Embryonic facial prominence (tissue), 1 donor: ENCODE data around the gene GPR17.

Experiments
- DNase-seq: peaks from one replicate; pipeline ENCODE4 v3.0.0-alpha.2; 2016; ENCODE audit errors: extremely low spot score

GPR17 gene

DNA sequence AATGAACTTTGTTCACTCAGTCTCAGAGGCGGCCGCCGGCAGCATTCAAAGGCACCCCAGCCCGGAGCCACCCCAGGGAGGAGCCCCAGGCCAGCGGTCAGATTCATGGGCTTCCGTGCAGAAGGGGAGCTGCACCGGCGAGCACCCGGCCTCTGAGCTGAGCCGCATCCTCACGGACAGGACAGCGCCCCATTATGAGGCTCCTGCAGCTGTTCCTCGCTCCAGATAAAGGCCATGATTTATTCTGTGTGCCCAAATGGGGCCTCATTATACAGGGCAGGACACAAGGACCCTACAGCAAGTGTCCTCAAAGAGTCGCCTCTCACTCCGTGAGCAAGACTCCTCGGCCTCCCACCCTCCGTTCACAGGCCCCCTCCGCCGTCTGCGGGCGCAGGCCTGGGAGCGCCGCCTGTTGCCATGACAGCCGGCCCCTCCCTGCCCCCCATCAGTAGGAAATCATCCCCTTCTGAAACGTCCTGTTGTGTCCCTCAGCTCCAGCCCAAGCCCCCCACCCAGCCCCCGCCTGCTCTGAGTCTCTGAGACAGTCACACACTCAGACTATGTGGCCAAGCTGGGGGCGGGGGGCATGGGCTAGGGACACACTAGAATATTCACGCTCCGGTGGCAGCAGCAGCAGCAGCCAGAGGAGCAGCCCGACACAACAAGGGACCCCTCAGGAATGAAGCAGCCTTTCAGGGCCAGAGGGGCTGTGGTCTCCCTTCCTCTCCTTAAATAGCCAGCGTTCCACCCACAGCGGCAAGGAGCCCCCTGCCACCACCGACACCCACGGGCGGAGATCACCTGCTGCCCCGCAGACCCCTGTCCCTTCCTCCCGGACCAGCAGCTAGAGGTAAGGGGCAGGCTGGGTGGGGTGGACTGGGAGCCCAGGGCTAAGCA, at the start of gene GPR17:
TSS of gene GPR17 (plus strand) at position 759 of the 897 bp plus-strand sequence. CDS start 4,583 bp downstream, outside the sequence.
- no peak for DNase-seq

- no peak for DNase-seq
Measured at GRCh38 chr2:127596311-127597045, 49.5 kb upstream of the GPR17 start.

- no peak for DNase-seq
Measured at GRCh38 chr2:127597046-127597983, 48.6 kb upstream of the GPR17 start.

DNA sequence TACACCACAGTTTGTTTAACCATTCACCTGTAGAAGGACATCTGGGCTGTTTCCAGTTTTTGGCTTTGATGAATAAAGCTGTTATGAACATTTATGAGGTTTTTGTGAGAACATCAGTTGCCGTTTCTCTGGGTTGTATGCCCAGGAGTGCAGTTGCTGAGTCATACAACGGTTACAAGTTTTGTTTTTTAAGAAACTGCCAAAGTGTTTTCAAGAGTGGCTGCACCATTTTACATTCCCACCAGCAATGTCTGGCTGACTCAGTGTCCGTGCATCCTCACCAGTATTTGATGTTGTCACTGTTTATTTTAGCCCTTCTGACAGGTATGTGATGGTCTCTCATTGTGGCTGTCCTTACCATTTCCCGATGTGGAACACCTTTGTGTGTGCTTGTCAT, 48.0 kb upstream of the GPR17 start:
- DNase-seq: no peak

DNA sequence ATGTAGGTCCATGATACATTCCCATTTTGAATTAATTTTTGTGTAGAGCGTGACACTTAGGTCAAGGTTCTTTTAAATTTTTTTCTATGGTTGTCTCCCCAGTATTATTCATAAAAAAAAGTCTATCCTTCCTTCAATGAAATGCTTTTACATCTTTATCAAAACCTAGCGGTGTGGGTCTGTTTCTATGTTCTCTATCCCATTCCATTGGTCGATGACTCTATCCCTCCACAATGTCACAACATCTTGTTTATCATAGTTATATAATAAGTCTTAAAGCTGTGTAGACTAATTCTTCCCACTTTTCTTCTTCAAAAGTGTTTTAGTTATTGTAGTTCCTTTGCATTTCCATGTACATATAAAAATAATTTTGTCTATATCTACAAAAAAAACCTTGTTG, 47.2 kb upstream of the GPR17 start:
- DNase-seq: no peak

DNA sequence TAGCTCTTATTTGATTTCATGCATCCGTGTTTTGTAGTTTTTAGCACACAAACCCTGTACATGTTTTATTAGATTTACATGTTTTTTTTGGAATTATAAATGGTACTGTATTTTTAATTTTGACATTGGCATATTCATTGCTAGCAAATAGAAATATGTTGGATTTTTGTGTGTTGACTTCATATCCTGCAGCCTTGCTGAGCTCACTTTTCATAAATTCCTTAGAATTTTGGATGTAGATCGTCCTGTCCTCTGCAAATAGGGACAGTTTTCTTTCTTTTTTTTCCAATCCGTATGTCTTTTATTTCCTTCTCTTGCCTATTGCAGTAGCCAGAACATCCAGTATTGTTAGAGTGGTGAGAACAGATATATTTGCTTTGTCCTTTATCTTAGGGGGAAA, 46.7 kb upstream of the GPR17 start:
- DNase-seq: no peak

DNA sequence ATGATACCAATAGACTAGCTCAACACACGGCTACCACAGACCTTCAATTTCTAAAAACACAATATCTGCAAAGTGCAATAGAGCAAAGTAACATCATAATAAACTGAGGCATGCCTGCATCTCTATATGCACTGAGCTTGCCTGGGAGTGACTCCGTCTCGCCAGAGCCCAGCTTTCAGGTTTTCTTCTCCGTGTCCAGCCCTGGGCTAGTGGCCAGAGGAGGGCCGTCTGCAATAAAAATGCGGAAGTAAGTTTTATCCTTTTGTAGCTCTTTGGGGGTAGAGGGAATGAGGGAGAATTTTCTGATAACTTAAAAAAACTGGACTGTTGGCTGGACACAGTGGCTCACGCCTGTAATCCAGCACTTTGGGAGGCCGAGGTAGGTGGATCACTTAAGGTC, 41.0 kb upstream of the GPR17 start:
- DNase-seq: no peak

- DNase-seq: no peak
Measured at GRCh38 chr2:127605691-127606263, 40.2 kb upstream of the GPR17 start.

DNA sequence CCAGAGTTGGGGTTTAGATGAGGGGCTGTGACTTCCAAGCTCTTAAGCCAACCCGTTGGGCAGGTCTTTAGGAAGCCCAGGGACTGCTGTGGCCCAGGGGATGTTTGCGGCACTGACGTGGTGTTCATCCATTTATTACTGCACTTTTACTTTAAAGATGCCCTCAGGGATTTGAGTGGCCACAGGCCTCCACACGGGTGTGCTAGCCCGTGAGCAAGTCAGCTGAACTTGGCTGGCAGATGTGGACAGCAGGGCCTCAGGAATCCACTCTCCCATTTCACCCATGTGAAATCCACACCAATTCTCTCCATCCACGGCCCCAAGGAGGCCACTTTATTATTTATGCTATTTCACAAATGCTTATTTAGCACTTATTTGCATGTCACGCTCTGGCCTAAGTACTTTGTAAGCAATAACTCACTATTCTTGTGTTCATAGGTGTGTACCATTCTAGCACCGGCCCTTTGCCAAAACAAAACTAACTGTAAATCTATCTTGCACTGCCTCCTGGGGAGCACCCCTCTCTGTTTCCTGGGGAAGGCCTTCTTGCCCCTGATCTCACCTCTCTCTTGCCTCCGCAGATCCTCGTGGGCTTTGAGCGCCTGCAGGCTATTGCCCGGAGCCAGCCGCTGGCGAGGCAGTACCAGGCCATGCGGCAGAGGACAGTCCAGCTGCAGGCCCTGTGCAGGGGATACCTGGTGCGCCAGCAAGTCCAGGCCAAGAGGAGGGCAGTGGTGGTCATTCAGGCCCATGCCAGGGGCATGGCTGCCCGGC, 39.1 kb upstream of the GPR17 start:
- no peak for DNase-seq

GRCh38 chr2:127607399-127607908, 38.5 kb upstream of the GPR17 start:
- DNase-seq: no peak

- DNase-seq: no peak
Measured at GRCh38 chr2:127608061-127609030, 37.6 kb upstream of the GPR17 start.

- DNase-seq: no peak
Measured at GRCh38 chr2:127609031-127609751, 36.8 kb upstream of the GPR17 start.

DNA sequence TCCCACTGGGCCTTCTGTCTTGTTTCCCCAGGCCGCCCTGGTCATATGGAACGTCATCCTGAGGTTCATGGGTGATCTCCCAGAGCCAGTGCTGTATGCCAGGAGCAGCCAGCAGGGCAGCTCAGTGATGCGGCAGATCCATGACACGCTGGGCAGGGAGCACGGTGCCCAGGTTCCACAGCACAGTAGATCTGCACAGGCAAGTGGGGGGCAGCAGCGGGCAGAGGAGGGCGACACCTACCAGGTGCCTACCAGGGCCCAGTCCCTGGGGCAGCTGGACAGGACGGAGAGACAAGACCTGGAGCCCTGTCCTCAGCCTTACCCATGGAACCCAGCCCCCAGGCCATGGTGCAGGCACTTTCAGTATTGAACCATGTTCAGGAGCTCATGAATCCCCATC, 36.1 kb upstream of the GPR17 start:
- DNase-seq: no peak

DNA sequence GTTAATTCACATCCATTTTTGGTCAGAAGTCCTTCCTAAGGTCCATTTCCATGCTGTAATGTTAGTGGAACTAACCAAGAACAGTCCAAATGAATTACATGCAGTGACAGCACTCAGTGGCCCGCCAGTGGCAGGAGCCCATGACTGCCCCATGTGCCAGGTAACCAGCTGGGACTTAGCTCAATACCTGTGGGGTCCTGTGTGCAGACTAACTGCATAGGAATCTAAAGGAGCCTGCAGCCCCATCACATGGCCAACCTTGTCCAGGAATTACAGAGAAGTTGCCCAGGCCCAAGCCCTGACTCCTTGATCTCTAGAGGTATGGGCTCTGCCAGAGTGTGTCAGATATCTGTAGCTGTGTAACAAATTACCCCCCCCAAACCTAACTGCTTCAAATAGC, 35.4 kb upstream of the GPR17 start:
- no peak for DNase-seq

- no peak for DNase-seq
Measured at GRCh38 chr2:127611076-127611925, 34.7 kb upstream of the GPR17 start.

GRCh38 chr2:127612111-127612822, 33.7 kb upstream of the GPR17 start:
- DNase-seq: no peak

DNA sequence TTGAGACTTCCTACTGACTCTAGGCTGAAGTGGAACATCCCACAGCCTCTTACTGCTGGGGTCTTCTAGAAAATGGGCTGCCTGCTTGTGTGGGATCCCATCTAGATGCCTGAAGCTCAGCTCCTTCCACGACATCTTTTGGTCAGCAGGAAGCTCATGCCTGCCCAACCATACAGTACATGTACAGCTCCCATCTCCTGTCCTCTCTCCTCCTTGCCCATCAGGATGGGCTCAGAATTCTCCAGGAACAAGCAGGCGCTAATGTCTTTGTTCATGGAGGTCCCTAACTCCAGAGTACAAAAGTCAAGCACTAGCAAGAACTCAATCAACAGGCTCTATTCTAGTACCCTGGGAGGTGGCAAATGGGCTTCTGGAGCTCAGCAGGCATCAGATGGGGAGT, 31.7 kb upstream of the GPR17 start:
- DNase-seq: no peak
